Smooth muscle cell (in vitro differentiated cells): ENCODE data around the gene HCN2. TPM values are rescaled to one million over a fixed set of nuclear protein-coding genes. Genes with fewer than 3 reads are reported as not detected.

Experiments
- DNase-seq: peaks from one replicate; lab custom pipeline; 2025; ENCODE audit not compliant: unreplicated experiment; lab: John Stamatoyannopoulos, UW
- H2AFZ ChIP-seq: fragments of 200-600 bp; sonication (generic); 2 replicates; pipeline ENCODE4 v1.6.0; 2016; ENCODE audit warnings: antibody characterized with exemption, low read depth, mild to moderate bottlenecking
- H3F3A ChIP-seq: fragments of 200-600 bp; sonication (generic); 2 replicates; pipeline ENCODE4 v1.6.0; 2017; ENCODE audit warnings: antibody characterized with exemption, low read depth
- H3K27ac ChIP-seq: fragments of 200-600 bp; sonication (generic); 2 replicates; pipeline ENCODE4 v1.5.1; 2016; ENCODE audit warnings: low read depth, mild to moderate bottlenecking
- H3K27me3 ChIP-seq: fragments of 200-600 bp; sonication (generic); 2 replicates; pipeline ENCODE4 v1.6.1; 2016; ENCODE audit warnings: low read depth, mild to moderate bottlenecking
- H3K36me3 ChIP-seq: fragments of 200-600 bp; sonication (generic); 2 replicates; pipeline ENCODE4 v1.5.1; 2016; ENCODE audit warnings: low read depth
- H3K4me1 ChIP-seq: fragments of 200-600 bp; sonication (generic); 2 replicates; pipeline ENCODE4 v1.5.1; 2016; ENCODE audit warnings: low read depth
- H3K4me2 ChIP-seq: fragments of 200-600 bp; sonication (generic); 2 replicates; pipeline ENCODE4 v1.6.0; 2016; ENCODE audit warnings: mild to moderate bottlenecking
- H3K4me3 ChIP-seq: fragments of 200-600 bp; sonication (generic); 2 replicates; pipeline ENCODE4 v1.5.1; 2016; ENCODE audit warnings: mild to moderate bottlenecking
- H3K79me2 ChIP-seq: fragments of 200-600 bp; sonication (generic); 2 replicates; pipeline ENCODE4 v1.6.0; 2016; ENCODE audit warnings: low read depth, mild to moderate bottlenecking
- H3K9ac ChIP-seq: fragments of 200-600 bp; sonication (generic); 2 replicates; pipeline ENCODE4 v1.6.0; 2016; ENCODE audit warnings: low read depth
- H3K9me3 ChIP-seq: fragments of 200-600 bp; sonication (generic); replicated peaks from 2 replicates; pipeline ENCODE4 v1.5.1; 2016; ENCODE audit warnings: low read depth
- H4K20me1 ChIP-seq: fragments of 200-600 bp; sonication (generic); 2 replicates; pipeline ENCODE4 v1.6.0; 2016; ENCODE audit warnings: low read depth
- CTCF ChIP-seq: fragments of 200-600 bp; sonication (generic); IDR thresholded peaks from 2 replicates; pipeline ENCODE4 v1.5.1; 2017; ENCODE audit warnings: borderline replicate concordance, mild to moderate bottlenecking, antibody characterized with exemption; ENCODE audit not compliant: insufficient read depth, poor library complexity, severe bottlenecking
- WGBS: methylation state at CpG from one replicate; pipeline ENCODE4 v1.1.7; 2016; ENCODE audit warnings: low lambda C conversion rate; 5-methylcytosine and 5-hydroxymethylcytosine counted together
- polyA plus RNA-seq: library from polyadenylated mRNA; unstranded; fragments of >200 nt; fragmentation: Nextera tagmentation; extraction: Ambion mirVana; gene quantifications from 2 replicates; pipeline ENCODE4 v1.2.1, GENCODE V29; 2016
- total RNA-seq: library from RNA; depleted of rRNA; stranded (reverse); fragments of >200 nt; gene quantifications from 2 replicates; pipeline ENCODE4 v1.2.3, GENCODE V29; 2014

HCN2 gene
- total and polyA plus RNA-seq, 2 experiments from 2014 or later: 0.49 to 0.81 TPM

- H3K79me2 ChIP-seq: no peaks in the 10 kb centered on the region
- no peak overlapping the region for H3K27ac ChIP-seq
- H3K4me2 ChIP-seq: no peak overlapping the region
- DNase-seq: no peak
- over 99% methylated on average over 20 of the region's 33 CpGs for WGBS
- H3K4me3 ChIP-seq: no peak overlapping the region
- peaks cover 8% of the 10 kb centered on the region for H4K20me1 ChIP-seq
- no peak overlapping the region for H2AFZ ChIP-seq
- H3K9me3 ChIP-seq: no peaks in the 10 kb centered on the region
- H3F3A ChIP-seq: no peaks in the 10 kb centered on the region
- H3K36me3 ChIP-seq: no peaks in the 10 kb centered on the region
- H3K27me3 ChIP-seq: no peaks in the 10 kb centered on the region
- H3K9ac ChIP-seq: no peak overlapping the region
- H3K4me1 ChIP-seq: no peaks in the 10 kb centered on the region
- TF ChIP-seq CTCF: no peak
Measured at GRCh38 chr19:615619-616018, 25.9 kb downstream of the HCN2 start.

- WGBS: 97% methylated on average over 33 of the region's 97 CpGs
- H3K36me3 ChIP-seq: no peaks in the 10 kb centered on the region
Measured at GRCh38 chr19:616062-616700, 26.5 kb downstream of the HCN2 start.

GRCh38 chr19:616747-617526 lies 27.3 kb downstream of the HCN2 start:
- no peak for DNase-seq
- Histone ChIP-seq H3K36me3 (no peaks in the 10 kb centered on the region), H3K9ac (no peak overlapping the region), H3K27me3 (no peaks in the 10 kb centered on the region), H3K4me3 (no peak overlapping the region), H3K79me2 (no peaks in the 10 kb centered on the region), H2AFZ (no peak overlapping the region), H3K4me2 (no peak overlapping the region), H3K27ac (no peak overlapping the region), H3K9me3 (no peaks in the 10 kb centered on the region), H3K4me1 (no peaks in the 10 kb centered on the region), H4K20me1 (no peaks in the 10 kb centered on the region), H3F3A (no peaks in the 10 kb centered on the region)
- WGBS: 97% methylated on average over 29 of the region's 58 CpGs
- TF ChIP-seq CTCF: no peak

More at GRCh38 chr19:616062-616700, 26.5 kb downstream of the HCN2 start:
- Histone ChIP-seq H3K27ac (no peak overlapping the region), H2AFZ (no peak overlapping the region), H3K9ac (no peak overlapping the region), H4K20me1 (peaks cover 2% of the 10 kb centered on the region), H3K4me3 (no peak overlapping the region), H3K4me2 (no peak overlapping the region), H3K4me1 (no peaks in the 10 kb centered on the region), H3F3A (no peaks in the 10 kb centered on the region), H3K27me3 (no peaks in the 10 kb centered on the region), H3K79me2 (no peaks in the 10 kb centered on the region), H3K9me3 (no peaks in the 10 kb centered on the region)
- DNase-seq: no peak
- TF ChIP-seq CTCF: no peak
